GM21619 (cell line): ENCODE results near the gene ANKS3.

Experiments used
- ATAC-seq: cut with Tn5 transposase; IDR thresholded peaks from one replicate; pipeline ENCODE4 v1.9.1; 2021; ENCODE audit not compliant: unreplicated experiment

ANKS3 gene

GRCh38 chr16:4696905-4697847 lies 36.9 kb downstream of the ANKS3 start:
- ATAC-seq = no peak

DNA sequence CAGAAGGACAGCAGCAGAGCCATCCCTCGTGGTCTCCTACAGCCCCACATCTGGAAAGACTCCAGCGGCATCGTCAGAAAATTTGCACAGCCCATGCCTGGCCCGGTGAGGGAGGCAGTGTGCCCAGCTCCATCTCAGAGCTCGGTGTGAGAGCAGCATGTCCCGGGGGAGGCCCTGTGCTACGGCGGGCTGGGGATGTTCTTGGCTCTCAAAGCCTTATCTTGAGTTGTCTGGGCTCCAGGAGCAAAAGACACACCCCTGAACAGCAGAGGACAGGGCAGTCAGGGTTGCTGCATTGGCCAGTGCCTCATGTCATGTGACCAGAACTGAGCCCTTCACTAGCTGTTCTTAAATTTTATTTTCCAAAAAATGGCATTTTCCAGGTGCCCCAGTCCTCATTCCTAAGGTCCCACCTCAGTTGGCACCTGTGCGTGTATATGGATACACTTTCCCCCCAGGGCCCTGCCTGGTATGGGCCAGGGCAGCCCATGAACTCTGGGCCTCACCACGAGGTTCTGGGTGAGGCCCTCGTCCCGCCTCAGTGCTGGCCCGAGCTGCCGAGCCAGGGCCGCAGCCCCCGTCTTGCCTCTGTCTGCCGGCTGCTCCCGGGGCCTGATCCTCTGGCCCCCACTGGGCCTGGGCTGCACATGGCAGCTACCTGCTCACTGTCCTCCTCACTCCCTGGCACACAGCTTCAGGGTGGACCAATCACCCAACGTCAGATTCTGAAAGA lies 37.7 kb downstream of the ANKS3 start:
- ATAC-seq = no peak

DNA sequence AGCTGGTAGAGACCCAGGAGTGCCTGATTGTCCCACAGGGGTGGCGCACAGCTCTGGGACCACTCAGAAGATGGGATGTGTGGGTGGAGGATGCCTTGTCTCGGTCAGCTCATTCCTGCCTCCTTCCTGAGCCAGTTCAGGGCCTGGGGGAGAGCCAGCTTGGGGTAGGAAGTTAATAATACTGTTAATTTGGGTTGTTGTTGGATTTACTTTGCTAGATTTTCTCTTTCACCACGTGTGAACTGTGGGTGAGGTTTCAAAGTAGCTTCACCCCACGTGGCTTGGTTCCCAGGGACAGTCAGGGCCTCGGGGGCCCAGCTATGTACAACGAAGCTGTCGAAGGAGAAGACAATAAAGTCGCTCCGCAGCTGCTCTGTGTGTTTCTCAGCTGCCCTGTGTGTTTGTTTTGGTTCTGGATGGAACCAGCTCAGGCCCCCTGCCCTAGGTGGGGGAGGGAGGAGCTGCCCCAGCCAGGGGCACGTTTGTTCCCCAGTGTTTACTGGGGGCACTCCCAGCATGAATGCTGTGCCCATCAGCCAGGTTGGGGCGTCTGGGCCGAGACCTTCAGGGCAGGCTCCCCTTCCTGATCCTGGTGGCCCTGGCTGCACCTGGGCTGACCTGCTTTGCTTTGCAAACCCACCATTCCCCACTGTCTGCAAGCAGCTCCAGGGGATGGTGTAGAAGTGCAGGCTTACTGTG lies 38.4 kb downstream of the ANKS3 start:
- no peak for ATAC-seq

DNA sequence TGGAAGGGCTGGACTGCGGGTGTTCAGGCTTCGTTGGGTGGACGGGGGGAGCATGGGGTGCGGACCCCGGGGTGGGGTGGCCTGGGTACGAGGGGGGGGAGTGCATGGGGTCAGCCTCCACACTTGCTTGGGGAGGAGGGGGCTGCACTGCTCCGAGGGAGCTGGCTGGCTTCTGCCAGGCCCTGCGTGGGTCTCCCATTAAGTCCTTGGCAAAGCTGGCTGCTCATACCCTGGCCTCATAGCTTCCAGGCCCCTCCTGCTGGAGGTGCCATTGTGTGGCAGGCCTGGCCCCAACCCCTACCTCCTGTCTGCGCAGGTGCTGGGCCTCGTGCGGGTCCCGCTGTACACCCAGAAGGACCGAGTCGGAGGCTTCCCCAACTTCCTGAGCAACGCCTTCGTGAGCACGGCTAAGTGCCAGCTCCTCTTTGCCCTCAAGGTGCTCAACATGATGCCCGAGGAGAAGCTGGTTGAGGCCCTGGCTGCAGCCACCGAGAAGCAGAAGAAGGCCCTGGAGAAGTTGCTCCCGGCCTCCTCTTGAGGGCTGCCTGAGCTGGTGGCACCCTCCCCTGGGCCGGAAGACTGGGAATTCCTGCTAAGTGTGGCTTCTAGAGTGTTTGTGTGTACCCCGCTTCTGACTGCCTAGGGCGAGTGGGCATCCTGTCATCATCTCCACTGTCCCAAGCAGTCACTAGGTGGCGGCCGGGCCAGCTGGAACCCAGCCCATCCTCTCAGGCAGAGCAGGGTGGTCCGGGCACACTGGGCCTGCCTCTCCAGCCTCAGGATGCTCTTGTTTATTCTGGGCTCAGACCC lies 39.2 kb downstream of the ANKS3 start:
- no peak for ATAC-seq

GRCh38 chr16:4693956-4694641 lies 40.0 kb downstream of the ANKS3 start:
- peak; percentile 4 for ATAC-seq

GRCh38 chr16:4693296-4693955 lies 40.6 kb downstream of the ANKS3 start, which contains the start of gene NUDT16L1:
Gene NUDT16L1, plus strand, starts transcription at chr16:4693562. Its CDS starts 165 bp downstream, at chr16:4693727.
- ATAC-seq = peak; percentile 90

- ATAC-seq = peak; percentile 9
Measured at GRCh38 chr16:4692460-4693295, 41.4 kb downstream of the ANKS3 start.

GRCh38 chr16:4691666-4692412 lies 42.2 kb downstream of the ANKS3 start:
- no peak for ATAC-seq

DNA sequence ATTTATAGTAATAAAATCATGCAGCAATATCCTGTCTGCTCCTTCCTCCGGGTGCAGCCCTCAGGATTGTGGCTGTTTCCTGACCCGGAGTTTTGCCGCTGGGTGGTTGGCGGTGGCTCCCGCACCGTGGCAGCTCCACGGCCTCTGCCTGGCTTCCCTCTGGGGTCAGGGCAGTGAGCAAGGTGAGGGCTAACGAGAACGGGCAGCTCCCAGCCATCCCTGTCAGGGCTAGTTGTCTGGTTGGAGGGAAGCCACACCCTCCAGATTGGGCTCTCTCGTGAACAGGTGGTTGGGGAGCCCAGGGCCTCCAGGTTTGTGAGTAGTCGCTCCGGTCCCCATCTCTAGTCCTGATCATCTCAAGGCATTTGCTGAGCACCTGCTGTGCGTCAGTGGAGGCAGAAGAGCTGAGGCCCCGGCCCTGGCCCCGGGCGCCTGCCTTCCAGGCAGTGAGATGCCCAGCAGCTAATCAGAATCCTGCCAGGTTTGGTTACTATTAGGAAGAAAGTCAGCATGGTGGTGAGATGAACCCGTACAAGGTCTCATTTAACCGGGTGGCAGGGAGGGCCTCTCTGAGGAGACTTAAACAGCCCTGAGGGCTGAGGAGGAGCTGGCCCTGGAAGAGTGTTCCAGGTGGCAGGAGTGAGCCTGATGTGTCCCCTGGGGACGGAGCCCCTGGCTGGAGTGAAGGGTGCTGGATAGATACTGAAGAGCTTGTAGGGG lies 43.0 kb downstream of the ANKS3 start:
- ATAC-seq = no peak

GRCh38 chr16:4689864-4690704 lies 44.0 kb downstream of the ANKS3 start:
- ATAC-seq = no peak

GRCh38 chr16:4689091-4689671 lies 44.9 kb downstream of the ANKS3 start:
- no peak for ATAC-seq

GRCh38 chr16:4688674-4689045 lies 45.4 kb downstream of the ANKS3 start:
- ATAC-seq = no peak

GRCh38 chr16:4687946-4688673 lies 46.0 kb downstream of the ANKS3 start:
- ATAC-seq = no peak

DNA sequence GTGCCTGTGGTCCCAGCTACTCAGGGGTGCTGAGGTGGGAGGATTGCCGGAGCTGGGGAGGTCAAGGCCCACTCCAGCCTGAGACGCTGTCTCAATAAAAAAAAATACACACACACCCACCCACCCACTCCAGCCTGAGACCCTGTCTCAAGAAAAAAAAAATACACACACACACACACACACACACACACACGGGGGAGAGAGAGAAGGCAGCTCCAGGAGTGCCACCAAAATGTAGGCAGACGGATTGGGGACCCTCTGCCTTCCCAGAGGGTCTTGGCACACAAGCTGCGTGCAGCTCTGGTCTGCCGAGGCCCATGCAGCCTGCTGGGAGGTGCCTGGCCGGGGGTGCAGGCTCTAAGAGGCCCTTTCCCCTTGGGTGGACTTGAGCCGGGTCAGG lies 46.7 kb downstream of the ANKS3 start:
- no peak for ATAC-seq

GRCh38 chr16:4686497-4687210 lies 47.4 kb downstream of the ANKS3 start:
- ATAC-seq = no peak
